Smooth muscle cell (in vitro differentiated cells): Measurements from ENCODE around the gene CARD14. TPM values are rescaled to one million over a fixed set of nuclear protein-coding genes. Genes with fewer than 3 reads are reported as not detected.

ENCODE experiments used
- DNase-seq: peaks from one replicate; lab custom pipeline; 2025; ENCODE audit not compliant: unreplicated experiment; lab: John Stamatoyannopoulos, UW
- H2AFZ ChIP-seq: fragments of 200-600 bp; sonication (generic); 2 replicates; pipeline ENCODE4 v1.6.0; 2016; ENCODE audit warnings: antibody characterized with exemption, low read depth, mild to moderate bottlenecking
- H3F3A ChIP-seq: fragments of 200-600 bp; sonication (generic); 2 replicates; pipeline ENCODE4 v1.6.0; 2017; ENCODE audit warnings: antibody characterized with exemption, low read depth
- H3K27ac ChIP-seq: fragments of 200-600 bp; sonication (generic); 2 replicates; pipeline ENCODE4 v1.5.1; 2016; ENCODE audit warnings: low read depth, mild to moderate bottlenecking
- H3K27me3 ChIP-seq: fragments of 200-600 bp; sonication (generic); 2 replicates; pipeline ENCODE4 v1.6.1; 2016; ENCODE audit warnings: low read depth, mild to moderate bottlenecking
- H3K36me3 ChIP-seq: fragments of 200-600 bp; sonication (generic); 2 replicates; pipeline ENCODE4 v1.5.1; 2016; ENCODE audit warnings: low read depth
- H3K4me1 ChIP-seq: fragments of 200-600 bp; sonication (generic); 2 replicates; pipeline ENCODE4 v1.5.1; 2016; ENCODE audit warnings: low read depth
- H3K4me2 ChIP-seq: fragments of 200-600 bp; sonication (generic); 2 replicates; pipeline ENCODE4 v1.6.0; 2016; ENCODE audit warnings: mild to moderate bottlenecking
- H3K4me3 ChIP-seq: fragments of 200-600 bp; sonication (generic); 2 replicates; pipeline ENCODE4 v1.5.1; 2016; ENCODE audit warnings: mild to moderate bottlenecking
- H3K79me2 ChIP-seq: fragments of 200-600 bp; sonication (generic); 2 replicates; pipeline ENCODE4 v1.6.0; 2016; ENCODE audit warnings: low read depth, mild to moderate bottlenecking
- H3K9ac ChIP-seq: fragments of 200-600 bp; sonication (generic); 2 replicates; pipeline ENCODE4 v1.6.0; 2016; ENCODE audit warnings: low read depth
- H3K9me3 ChIP-seq: fragments of 200-600 bp; sonication (generic); replicated peaks from 2 replicates; pipeline ENCODE4 v1.5.1; 2016; ENCODE audit warnings: low read depth
- H4K20me1 ChIP-seq: fragments of 200-600 bp; sonication (generic); 2 replicates; pipeline ENCODE4 v1.6.0; 2016; ENCODE audit warnings: low read depth
- CTCF ChIP-seq: fragments of 200-600 bp; sonication (generic); IDR thresholded peaks from 2 replicates; pipeline ENCODE4 v1.5.1; 2017; ENCODE audit warnings: borderline replicate concordance, mild to moderate bottlenecking, antibody characterized with exemption; ENCODE audit not compliant: insufficient read depth, poor library complexity, severe bottlenecking
- WGBS: methylation state at CpG from one replicate; pipeline ENCODE4 v1.1.7; 2016; ENCODE audit warnings: low lambda C conversion rate; 5-methylcytosine and 5-hydroxymethylcytosine counted together
- polyA plus RNA-seq: library from polyadenylated mRNA; unstranded; fragments of >200 nt; fragmentation: Nextera tagmentation; extraction: Ambion mirVana; gene quantifications from 2 replicates; pipeline ENCODE4 v1.2.1, GENCODE V29; 2016
- total RNA-seq: library from RNA; depleted of rRNA; stranded (reverse); fragments of >200 nt; gene quantifications from 2 replicates; pipeline ENCODE4 v1.2.3, GENCODE V29; 2014

CARD14 gene
- total and polyA plus RNA-seq, 2 experiments from 2014 or later = 1.0 to 1.8 TPM

DNA sequence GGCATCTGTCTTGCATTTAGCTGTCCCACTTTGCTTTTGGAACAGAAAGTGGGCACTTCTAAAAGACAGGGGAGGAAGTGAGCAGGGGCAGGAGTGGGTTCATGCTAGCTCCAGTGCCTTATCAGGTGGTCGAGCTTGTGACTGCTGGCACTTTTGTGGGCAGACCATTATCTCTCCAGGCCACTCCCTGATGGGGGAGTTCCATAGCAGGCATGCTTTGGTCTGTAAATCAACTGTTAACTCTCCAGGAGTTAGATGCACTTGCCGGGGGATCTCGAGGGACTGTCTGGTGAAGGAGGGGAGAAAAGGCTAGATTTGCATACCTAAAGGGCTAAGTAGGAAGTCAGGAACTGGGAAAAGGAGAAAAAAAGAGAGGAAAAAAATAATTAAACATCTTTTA lies 9.3 kb upstream of the CARD14 start:
- H4K20me1 ChIP-seq = no peaks in the 10 kb centered on the region
- no peak overlapping the region for H2AFZ ChIP-seq
- no peaks in the 10 kb centered on the region for H3K27me3 ChIP-seq
- H3F3A ChIP-seq = no peaks in the 10 kb centered on the region
- H3K4me3 ChIP-seq = no peak overlapping the region
- H3K9ac ChIP-seq = no peak overlapping the region
- H3K4me1 ChIP-seq = no peaks in the 10 kb centered on the region
- H3K36me3 ChIP-seq = no peaks in the 10 kb centered on the region
- no peaks in the 10 kb centered on the region for H3K79me2 ChIP-seq
- DNase-seq = no peak
- TF ChIP-seq CTCF = no peak
- H3K4me2 ChIP-seq = no peak overlapping the region
- 55% methylated on average over 3 of the region's 3 CpGs for WGBS
- H3K27ac ChIP-seq = no peak overlapping the region
- H3K9me3 ChIP-seq = no peaks in the 10 kb centered on the region

DNA sequence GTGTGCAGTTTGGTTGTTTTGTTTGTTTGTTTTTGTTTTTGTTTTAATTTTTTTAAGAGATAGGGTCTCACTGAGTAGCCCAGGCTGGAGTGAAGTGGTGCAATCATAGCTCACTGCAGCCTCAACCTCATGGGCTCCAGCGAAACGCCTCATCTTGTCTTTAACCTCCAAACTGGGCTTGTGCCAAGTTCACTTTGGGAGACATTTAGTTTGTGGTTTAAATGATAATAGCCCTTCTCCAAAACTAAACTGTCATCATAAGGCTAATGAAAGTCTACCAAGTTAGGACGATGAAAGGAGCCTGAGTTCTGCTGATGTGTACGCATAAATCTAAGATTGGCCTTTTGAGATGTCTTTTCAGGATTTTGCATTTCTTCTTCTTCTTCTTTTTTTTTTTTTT lies 6.5 kb upstream of the CARD14 start:
- no peak for DNase-seq
- no peaks in the 10 kb centered on the region for H3F3A ChIP-seq
- no peaks in the 10 kb centered on the region for H4K20me1 ChIP-seq
- H3K79me2 ChIP-seq = no peaks in the 10 kb centered on the region
- no peaks in the 10 kb centered on the region for H3K27me3 ChIP-seq
- no peak for TF ChIP-seq CTCF
- no peak overlapping the region for H3K9ac ChIP-seq
- H2AFZ ChIP-seq = no peak overlapping the region
- no peak overlapping the region for H3K4me3 ChIP-seq
- H3K27ac ChIP-seq = no peak overlapping the region
- no peaks in the 10 kb centered on the region for H3K4me1 ChIP-seq
- no peak overlapping the region for H3K4me2 ChIP-seq
- 87% methylated on average over 4 of the region's 4 CpGs for WGBS
- H3K36me3 ChIP-seq = no peaks in the 10 kb centered on the region
- H3K9me3 ChIP-seq = no peaks in the 10 kb centered on the region

GRCh38 chr17:80164185-80164584 lies 5.6 kb upstream of the CARD14 start:
- Histone ChIP-seq H3K9ac (no peak overlapping the region), H4K20me1 (no peaks in the 10 kb centered on the region), H3K27me3 (no peaks in the 10 kb centered on the region), H3K9me3 (no peaks in the 10 kb centered on the region), H3K36me3 (no peaks in the 10 kb centered on the region), H3K4me1 (no peaks in the 10 kb centered on the region), H2AFZ (no peak overlapping the region), H3K4me2 (no peak overlapping the region), H3K4me3 (no peak overlapping the region), H3K27ac (no peak overlapping the region), H3F3A (no peaks in the 10 kb centered on the region), H3K79me2 (no peaks in the 10 kb centered on the region)
- no peak for DNase-seq
- WGBS = 83% methylated on average over 11 of the region's 11 CpGs
- TF ChIP-seq CTCF = no peak

DNA sequence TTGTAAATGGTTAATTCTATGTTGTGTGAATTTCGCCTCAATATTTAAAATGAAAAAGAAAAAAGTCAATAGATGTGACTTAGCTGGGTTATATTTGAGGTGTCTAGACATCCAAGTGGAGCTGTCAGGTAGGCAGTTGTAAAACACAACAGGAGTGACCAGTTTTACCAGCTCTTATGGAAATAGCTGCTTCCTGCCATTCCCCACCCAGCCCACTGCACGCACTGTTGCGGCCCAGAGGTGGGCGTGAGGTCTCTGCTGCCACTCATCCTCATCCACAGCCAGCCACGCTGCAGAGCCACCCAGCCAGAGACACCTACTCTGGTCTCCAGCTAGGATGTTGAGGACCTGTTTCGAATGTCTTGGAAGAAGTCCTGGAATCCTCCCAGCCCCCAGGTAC lies 3.4 kb upstream of the CARD14 start:
- Histone ChIP-seq H3K79me2 (no peaks in the 10 kb centered on the region), H3K27ac (no peak overlapping the region), H3K4me2 (no peak overlapping the region), H3K27me3 (no peaks in the 10 kb centered on the region), H3F3A (no peaks in the 10 kb centered on the region), H3K36me3 (no peaks in the 10 kb centered on the region), H4K20me1 (no peaks in the 10 kb centered on the region), H3K4me1 (no peaks in the 10 kb centered on the region), H2AFZ (no peak overlapping the region), H3K9ac (no peak overlapping the region), H3K4me3 (no peak overlapping the region), H3K9me3 (no peaks in the 10 kb centered on the region)
- 77% methylated on average over 6 of the region's 6 CpGs for WGBS
- no peak for TF ChIP-seq CTCF
- DNase-seq = no peak
